Ectodermal cell (in vitro differentiated cells): ENCODE results near the gene SSR4.

Source experiments
- H3K27ac ChIP-seq: 2 replicates; pipeline ENCODE4 v1.7.0; 2013; ENCODE audit warnings: mild to moderate bottlenecking, low read depth, low read length; ENCODE audit not compliant: insufficient read depth, poor library complexity, severe bottlenecking
- H3K27me3 ChIP-seq: 2 replicates; pipeline ENCODE4 v1.7.0; 2013; ENCODE audit warnings: mild to moderate bottlenecking, low read length; ENCODE audit not compliant: insufficient read depth, control insufficient read depth, poor library complexity, severe bottlenecking
- H3K36me3 ChIP-seq: one replicate; pipeline ENCODE4 v1.7.0; 2013; ENCODE audit warnings: low read length; ENCODE audit not compliant: control insufficient read depth, insufficient read depth
- H3K4me1 ChIP-seq: one replicate; pipeline ENCODE4 v1.7.0; 2013; ENCODE audit warnings: low read length; ENCODE audit not compliant: control insufficient read depth, insufficient read depth
- H3K4me3 ChIP-seq: 2 replicates; pipeline ENCODE4 v1.7.0; 2013; ENCODE audit warnings: low read depth, low read length, control low read depth; ENCODE audit not compliant: insufficient read depth
- H3K9me3 ChIP-seq: 2 replicates; pipeline ENCODE4 v1.7.0; 2013; ENCODE audit warnings: mild to moderate bottlenecking, low read length, moderate library complexity; ENCODE audit not compliant: control insufficient read depth
- WGBS, 2 experiments: methylation state at CpG; one replicate each; pipeline ENCODE4 v1.1.7; 2013; ENCODE audit warnings: missing lambda C conversion rate in 2 of 2; 5-methylcytosine and 5-hydroxymethylcytosine counted together

The SSR4 gene

GRCh38 chrX:153776120-153776599 lies 18.3 kb upstream of the SSR4 start:
- no peaks in the 10 kb centered on the region for H3K36me3 ChIP-seq
- H3K27me3 ChIP-seq: no peaks in the 10 kb centered on the region
- 98% methylated on average over 4 to 16 of the region's 20 CpGs for WGBS, 2 experiments
- no peak overlapping the region for H3K4me3 ChIP-seq
- peaks cover 2% of the 10 kb centered on the region for H3K4me1 ChIP-seq
- no peaks in the 10 kb centered on the region for H3K9me3 ChIP-seq
- H3K27ac ChIP-seq: no peak overlapping the region

GRCh38 chrX:153776611-153777045 lies 17.8 kb upstream of the SSR4 start:
- Histone ChIP-seq H3K4me3 (no peak overlapping the region), H3K4me1 (peaks cover 2% of the 10 kb centered on the region), H3K9me3 (no peaks in the 10 kb centered on the region), H3K27me3 (no peaks in the 10 kb centered on the region), H3K36me3 (no peaks in the 10 kb centered on the region), H3K27ac (no peak overlapping the region)
- 94 to 96% methylated on average over 13 to 15 of the region's 22 CpGs for WGBS, 2 experiments

- no peaks in the 10 kb centered on the region for H3K27me3 ChIP-seq
- no peaks in the 10 kb centered on the region for H3K9me3 ChIP-seq
- no peaks in the 10 kb centered on the region for H3K36me3 ChIP-seq
- no peak overlapping the region for H3K4me3 ChIP-seq
- H3K27ac ChIP-seq: no peak overlapping the region
- 93 to 95% methylated on average over 34 of the region's 34 CpGs for WGBS, 2 experiments
- H3K4me1 ChIP-seq: peaks cover 2% of the 10 kb centered on the region
These were observed 17.0 kb upstream of the SSR4 start for GRCh38 chrX:153777261-153778090.

GRCh38 chrX:153778181-153778580 lies 16.3 kb upstream of the SSR4 start:
- H3K27me3 ChIP-seq: no peaks in the 10 kb centered on the region
- H3K9me3 ChIP-seq: no peaks in the 10 kb centered on the region
- H3K4me3 ChIP-seq: no peak overlapping the region
- H3K27ac ChIP-seq: no peak overlapping the region
- no peaks in the 10 kb centered on the region for H3K36me3 ChIP-seq
- peaks cover 2% of the 10 kb centered on the region for H3K4me1 ChIP-seq
- WGBS, 2 experiments: 89 to 91% methylated on average over 17 of the region's 17 CpGs

GRCh38 chrX:153778684-153779101 lies 15.8 kb upstream of the SSR4 start:
- H3K4me3 ChIP-seq: no peak overlapping the region
- no peak overlapping the region for H3K27ac ChIP-seq
- H3K36me3 ChIP-seq: no peaks in the 10 kb centered on the region
- H3K27me3 ChIP-seq: no peaks in the 10 kb centered on the region
- H3K4me1 ChIP-seq: peaks cover 2% of the 10 kb centered on the region
- WGBS, 2 experiments: 93 to 94% methylated on average over 16 of the region's 16 CpGs
- no peaks in the 10 kb centered on the region for H3K9me3 ChIP-seq

GRCh38 chrX:153779891-153780677 lies 14.4 kb upstream of the SSR4 start:
- Histone ChIP-seq H3K36me3 (no peaks in the 10 kb centered on the region), H3K27ac (no peak overlapping the region)

GRCh38 chrX:153780678-153781427 lies 13.6 kb upstream of the SSR4 start, which contains the start of gene SRPK3:
SRPK3 (plus strand) TSS chrX:153781041; CDS start chrX:153781087, 46 bp downstream.
- 93% methylated on average over 52 of the region's 52 CpGs for WGBS, 2 experiments
- Histone ChIP-seq H3K9me3 (no peaks in the 10 kb centered on the region), H3K36me3 (no peaks in the 10 kb centered on the region), H3K27ac (no peak within 1 kb of the TSS), H3K4me1 (peaks cover 2% of the 10 kb centered on the region), H3K4me3 (no peak within 1 kb of the TSS), H3K27me3 (no peaks in the 10 kb centered on the region)

More at GRCh38 chrX:153779891-153780677, 14.4 kb upstream of the SSR4 start:
- Histone ChIP-seq H3K4me3 (no peak overlapping the region), H3K27me3 (no peaks in the 10 kb centered on the region), H3K4me1 (peaks cover 2% of the 10 kb centered on the region), H3K9me3 (no peaks in the 10 kb centered on the region)
- WGBS, 2 experiments: 90 to 92% methylated on average over 18 of the region's 18 CpGs

GRCh38 chrX:153781428-153782047 lies 12.9 kb upstream of the SSR4 start:
- Histone ChIP-seq H3K4me1 (peaks cover 2% of the 10 kb centered on the region), H3K27me3 (no peaks in the 10 kb centered on the region), H3K9me3 (no peaks in the 10 kb centered on the region), H3K27ac (no peak overlapping the region), H3K36me3 (no peaks in the 10 kb centered on the region), H3K4me3 (no peak overlapping the region)
- 95% methylated on average over 24 of the region's 24 CpGs for WGBS, 2 experiments

- no peaks in the 10 kb centered on the region for H3K36me3 ChIP-seq
- H3K4me1 ChIP-seq: peaks cover 2% of the 10 kb centered on the region
- no peak overlapping the region for H3K4me3 ChIP-seq
- H3K27ac ChIP-seq: no peak overlapping the region
- H3K27me3 ChIP-seq: no peaks in the 10 kb centered on the region
- WGBS, 2 experiments: 79 to 91% methylated on average over 11 of the region's 11 CpGs
- no peaks in the 10 kb centered on the region for H3K9me3 ChIP-seq
These were observed 12.2 kb upstream of the SSR4 start for GRCh38 chrX:153782313-153782712.
